Dermis microvascular lymphatic vessel endothelial cell (primary cell): ENCODE results near the gene ABCA8. TPM values are rescaled to one million over a fixed set of nuclear protein-coding genes. Genes with fewer than 3 reads are reported as not detected.
"Not testable (repeated sequence)": the region's sequence is repeated elsewhere in the genome, so short reads cannot be mapped to it uniquely, and the experiment has no call there.

Source experiments
- DNase-seq, 2 donors: peaks; one replicate each; pipeline versions ENCODE4 v3.0.0 to v3.0.0-alpha.2; 2010; ENCODE audit warnings: low read depth in 2 of 2
- total RNA-seq: library from RNA; depleted of rRNA; stranded (reverse); fragments of >200 nt; gene quantifications from 2 replicates; pipeline ENCODE4 v1.2.1, GENCODE V29; 2014

Gene ABCA8
- total RNA-seq: under 0.01 and 0.13 TPM in 2 replicates

DNA sequence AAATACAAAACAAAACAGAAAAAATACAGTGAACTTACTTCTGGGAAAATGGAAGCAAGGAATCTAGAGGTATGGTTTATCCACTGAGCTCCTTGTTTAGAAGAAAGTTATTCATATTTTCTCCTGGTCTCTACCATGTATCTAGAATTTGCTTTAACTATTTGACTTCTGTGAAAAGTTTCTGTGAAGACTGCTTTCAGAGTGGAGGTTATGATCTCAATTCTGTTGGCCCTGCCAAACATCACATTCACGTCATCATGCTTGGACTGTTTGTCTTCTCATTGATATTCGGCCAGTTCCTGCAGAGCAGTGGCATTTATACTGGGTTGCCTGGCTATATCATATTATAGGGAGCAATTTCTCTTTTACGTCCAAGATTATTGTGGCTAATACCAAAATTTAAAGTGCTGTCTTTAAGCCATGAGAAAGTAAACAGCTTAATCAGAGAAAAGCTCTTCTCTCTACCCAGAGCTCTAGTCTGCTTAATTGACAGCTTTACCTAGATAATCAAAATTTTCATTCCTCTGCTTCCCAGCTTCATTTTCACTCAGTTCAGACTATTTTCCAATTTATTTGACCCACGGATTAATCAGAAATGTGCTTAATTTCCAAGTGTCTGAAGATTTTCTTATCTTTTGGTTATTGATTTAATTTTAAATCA lies at the start of gene ABCA8:
Gene ABCA8 (minus strand): TSS at position 212 of the 661 bp plus-strand sequence. CDS start 13,358 bp downstream, outside the sequence.
- peak in 1 of 2 donors; percentile 10 for DNase-seq

GRCh38 chr17:69004759-69005158 lies 49.6 kb upstream of the ABCA8 start:
- DNase-seq: not testable (repeated sequence)

- not testable (repeated sequence) for DNase-seq
Measured at GRCh38 chr17:68999743-69000142, 44.6 kb upstream of the ABCA8 start.

DNA sequence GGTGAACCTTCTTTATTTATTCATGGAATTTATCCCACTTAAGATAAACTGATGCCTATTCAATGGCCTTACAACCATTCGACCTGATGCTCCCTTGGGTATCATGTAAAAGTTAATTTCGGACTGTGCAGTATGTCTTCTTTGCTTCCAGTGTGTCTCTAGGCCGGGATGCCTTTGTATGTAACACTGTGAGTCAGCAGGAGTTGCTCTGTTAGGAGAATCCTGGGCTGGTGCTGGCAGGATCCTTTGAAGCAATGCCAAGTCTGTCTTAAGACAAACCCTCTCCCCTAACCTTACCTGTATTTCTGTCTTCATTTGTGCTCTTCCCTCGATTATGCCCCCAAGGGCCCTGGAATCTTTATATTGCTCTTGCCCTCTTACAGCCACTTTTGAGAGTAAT lies 37.9 kb upstream of the ABCA8 start:
- peak in 1 of 2 donors; percentile 4 for DNase-seq

GRCh38 chr17:68987966-68988365 lies 32.8 kb upstream of the ABCA8 start:
- DNase-seq: peak in 1 of 2 donors; percentile 9

GRCh38 chr17:68981288-68981687 lies 26.1 kb upstream of the ABCA8 start:
- DNase-seq: peak; percentile 86 to 96

- DNase-seq: peak in 1 of 2 donors; percentile 2
Measured at GRCh38 chr17:68973098-68973846, 18.1 kb upstream of the ABCA8 start.

DNA sequence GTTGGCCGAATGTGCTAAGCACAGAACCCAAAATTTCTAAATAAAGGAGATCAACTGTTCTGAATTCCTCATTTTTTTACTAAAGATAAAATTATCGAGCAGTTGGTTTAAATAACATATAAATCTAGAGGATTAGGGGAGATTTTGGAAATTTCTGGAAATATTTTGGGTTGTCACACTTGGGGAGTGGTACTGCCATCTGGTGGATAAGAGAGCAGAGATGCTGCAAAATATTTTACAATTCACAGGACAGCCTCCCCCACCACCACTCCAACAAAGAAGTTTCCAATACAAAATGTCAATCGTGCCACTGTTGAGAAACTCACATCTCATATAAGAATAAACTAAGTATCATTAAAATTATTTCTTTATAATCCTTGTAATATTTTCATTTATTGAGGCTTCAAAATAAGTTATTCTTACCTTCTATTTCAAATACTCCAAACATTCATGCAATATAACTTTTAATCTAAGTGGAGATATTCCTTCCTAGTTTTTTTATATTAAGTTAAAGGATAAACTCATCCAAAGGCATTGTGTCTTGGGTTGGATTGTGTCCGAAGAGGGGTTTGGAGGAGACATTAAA lies 17.0 kb upstream of the ABCA8 start:
- peak; percentile 27 to 52 for DNase-seq

DNA sequence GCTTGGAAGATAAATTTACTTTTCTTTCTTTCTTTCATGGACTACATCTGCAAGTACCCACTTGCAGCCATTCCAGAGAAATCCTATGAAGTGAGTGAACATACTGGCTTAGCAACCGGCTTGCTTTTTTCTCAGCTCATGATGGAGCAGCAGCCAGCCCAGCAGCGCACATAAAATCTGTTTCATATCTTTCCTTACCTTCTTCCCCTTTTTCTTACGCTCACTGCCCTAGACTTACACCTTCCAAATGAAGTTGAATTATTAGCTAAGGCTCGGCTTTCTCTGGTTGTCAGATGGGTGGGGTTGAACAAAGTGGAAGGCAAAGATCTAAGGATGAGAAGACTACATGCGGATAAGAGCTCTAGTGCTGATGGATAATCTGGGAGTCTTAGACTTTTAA lies 13.9 kb upstream of the ABCA8 start:
- no peak for DNase-seq

GRCh38 chr17:68963958-68964357 lies 8.8 kb upstream of the ABCA8 start:
- DNase-seq: no peak

DNA sequence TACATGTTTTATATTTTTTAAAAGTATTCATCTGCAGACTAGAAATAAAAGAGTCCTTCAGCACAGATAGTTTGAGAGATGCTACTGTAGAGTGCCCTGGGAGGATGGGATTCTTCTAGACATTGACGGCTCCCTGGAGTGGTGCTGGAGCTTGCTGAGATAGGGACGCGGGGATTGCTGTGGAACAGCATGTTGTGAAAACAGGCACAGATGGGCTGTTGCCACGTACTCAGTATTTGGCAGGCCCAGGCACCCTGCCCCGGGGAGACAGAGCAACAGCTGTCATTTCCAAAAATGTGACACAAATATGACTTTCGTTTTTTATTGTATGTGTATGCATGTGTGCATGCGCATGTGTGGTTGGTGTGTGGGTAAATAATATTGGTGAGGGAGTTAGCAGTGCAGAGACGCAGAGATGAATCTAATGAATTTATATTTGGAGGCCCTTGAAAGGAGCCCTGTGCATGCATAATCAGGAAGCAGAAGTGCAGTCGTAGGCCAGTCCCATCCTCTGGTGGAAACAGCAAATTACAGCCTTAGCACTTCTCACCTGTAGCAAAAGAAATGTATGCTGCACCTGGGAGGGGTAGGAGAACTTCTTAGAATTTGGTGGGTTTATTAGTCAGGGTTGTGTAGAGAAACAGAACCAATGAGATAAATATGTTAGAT lies 6.2 kb upstream of the ABCA8 start:
- no peak for DNase-seq

- DNase-seq: not testable (repeated sequence)
Measured at GRCh38 chr17:68959117-68959516, 3.9 kb upstream of the ABCA8 start.

GRCh38 chr17:68957944-68958343 lies 2.8 kb upstream of the ABCA8 start:
- DNase-seq: no peak

- no peak for DNase-seq
Measured at GRCh38 chr17:68954146-68954896, 871 bp downstream of the ABCA8 start.

DNA sequence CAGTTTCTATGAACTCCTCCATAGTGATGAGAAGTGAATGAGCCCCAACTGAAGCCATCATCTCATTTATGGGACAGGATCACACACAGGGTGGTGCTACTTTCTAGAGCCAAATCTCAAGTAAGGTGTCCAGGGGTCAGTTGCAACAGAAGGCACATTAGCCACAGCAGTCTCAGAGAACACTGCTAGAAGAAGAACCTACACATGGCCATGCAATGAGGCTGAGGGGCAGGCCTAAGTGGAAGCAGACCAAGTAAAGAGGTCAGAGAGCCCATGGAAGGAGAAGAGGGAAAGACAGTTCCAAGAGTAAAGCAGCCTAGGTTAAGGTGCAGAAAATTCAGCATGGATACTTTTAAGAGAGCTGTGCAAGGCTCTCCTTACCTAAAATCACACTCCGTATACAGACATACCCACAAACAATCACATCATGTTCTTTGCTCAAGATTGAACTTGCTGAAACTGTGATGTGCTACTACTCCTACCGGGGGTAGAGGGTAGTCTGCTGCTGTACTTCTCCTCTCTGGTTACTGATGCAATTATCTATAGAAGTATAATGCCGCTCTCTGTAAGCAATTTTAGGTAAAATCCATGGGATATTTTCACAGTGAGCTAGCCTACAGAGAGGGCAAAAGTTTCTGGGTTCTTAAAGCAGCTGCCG lies 1.7 kb downstream of the ABCA8 start:
- no peak for DNase-seq

DNA sequence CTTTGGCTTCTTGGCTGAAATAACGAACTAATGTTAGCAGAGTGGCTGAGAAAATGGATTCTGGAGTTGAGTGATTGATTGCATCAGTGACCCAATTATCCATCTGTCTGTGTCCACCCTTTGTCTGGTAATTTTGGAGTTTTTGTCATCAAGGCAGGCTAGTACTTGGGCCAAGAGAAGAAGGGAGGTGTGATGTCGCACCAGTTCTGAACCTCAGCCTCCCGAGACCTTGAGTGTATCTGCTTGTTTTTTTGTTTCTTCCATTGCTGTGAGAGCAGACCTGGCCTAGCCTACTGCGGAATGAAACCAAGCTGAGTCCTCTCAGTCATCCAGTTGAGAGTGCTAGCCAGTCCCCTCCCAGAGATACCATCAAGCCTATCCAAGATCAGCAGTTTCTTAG lies 4.5 kb downstream of the ABCA8 start:
- DNase-seq: no peak

GRCh38 chr17:68947868-68948267 lies 7.3 kb downstream of the ABCA8 start:
- DNase-seq: not testable (repeated sequence)

DNA sequence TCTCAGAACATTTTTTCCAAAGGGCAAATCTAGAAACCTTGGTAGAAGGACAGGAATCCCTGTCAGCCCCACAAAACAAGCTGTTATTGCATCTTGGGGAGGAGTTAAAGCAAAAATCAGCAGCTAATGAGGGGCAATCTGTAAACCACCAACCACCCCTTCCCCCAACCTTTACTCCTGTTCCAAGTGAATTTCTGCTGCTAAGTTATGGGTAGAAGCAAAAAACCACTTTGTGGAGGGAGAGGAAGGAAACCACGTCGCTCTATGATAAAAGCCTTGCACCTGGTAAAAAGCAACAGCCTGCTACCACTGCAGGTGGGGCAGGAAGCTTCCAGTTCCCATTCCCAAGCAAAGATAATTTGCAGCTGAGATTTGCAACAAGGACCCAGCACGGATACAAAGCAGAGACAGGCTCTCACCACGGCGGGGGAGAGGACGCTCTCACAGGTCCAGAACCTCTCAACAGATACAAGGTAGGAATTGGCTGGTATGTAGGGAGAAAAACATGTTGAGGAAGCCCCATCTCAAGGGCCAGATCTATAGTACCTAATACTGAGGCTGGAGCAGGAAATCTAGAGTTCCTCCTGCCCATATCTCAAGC lies 10.7 kb downstream of the ABCA8 start:
- DNase-seq: no peak

DNA sequence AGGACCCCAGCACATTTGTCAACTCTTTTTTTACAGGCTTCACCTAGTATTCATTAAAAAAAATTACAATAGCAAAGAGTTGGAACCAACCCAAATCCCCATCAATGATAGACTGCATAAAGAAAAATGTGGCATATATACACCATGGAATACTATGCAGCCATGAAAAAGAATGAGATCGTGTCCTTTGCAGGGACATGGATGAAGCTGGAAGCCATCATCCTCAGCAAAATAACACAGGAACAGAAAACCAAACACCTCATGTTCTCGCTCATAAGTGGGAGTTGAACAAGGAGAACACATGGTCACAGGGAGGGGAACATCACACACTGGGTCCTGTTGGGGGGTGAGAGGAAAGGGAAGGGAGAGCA lies 11.4 kb downstream of the ABCA8 start:
- DNase-seq: not testable (repeated sequence)

DNA sequence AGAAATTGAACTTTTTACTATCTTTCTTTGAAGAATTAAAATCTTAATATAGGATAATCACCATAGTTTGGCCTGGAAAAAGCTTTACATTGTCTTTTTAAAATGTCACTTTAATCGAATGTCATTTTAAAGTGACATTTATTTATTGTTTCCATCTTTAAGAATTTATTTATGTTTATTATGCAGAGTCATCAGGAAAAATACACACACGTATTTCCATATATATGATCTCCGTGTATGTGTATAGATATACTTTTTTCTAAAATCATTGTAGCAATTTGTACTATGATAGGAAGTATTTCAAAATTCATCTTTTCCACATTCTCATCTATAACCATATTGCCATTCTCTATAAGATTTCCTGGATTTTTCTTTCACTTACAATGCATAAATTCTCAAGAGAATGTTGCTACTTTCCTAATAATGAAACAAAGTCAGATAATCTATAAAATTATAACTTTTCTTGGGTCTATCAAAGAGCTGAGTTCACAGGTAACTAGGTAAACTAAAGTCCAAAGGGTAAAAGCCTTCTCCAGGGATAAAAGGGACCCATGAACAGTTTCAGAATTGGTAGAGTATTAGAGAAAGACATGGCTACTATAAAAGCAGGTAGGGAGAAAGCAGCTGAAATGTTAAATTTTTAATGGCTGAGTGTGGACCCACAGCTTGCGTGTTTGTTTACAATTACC lies 11.9 kb downstream of the ABCA8 start:
- DNase-seq: no peak
